ENCODE results near the gene ATP8A2. TPM values are rescaled to one million over a fixed set of nuclear protein-coding genes. Genes with fewer than 3 reads are reported as not detected.

ATP8A2 gene
- total and polyA plus RNA-seq, 2 of the 4 experiments (the other 2 are of a cell fraction): 0.02 to 0.18 TPM

DNA sequence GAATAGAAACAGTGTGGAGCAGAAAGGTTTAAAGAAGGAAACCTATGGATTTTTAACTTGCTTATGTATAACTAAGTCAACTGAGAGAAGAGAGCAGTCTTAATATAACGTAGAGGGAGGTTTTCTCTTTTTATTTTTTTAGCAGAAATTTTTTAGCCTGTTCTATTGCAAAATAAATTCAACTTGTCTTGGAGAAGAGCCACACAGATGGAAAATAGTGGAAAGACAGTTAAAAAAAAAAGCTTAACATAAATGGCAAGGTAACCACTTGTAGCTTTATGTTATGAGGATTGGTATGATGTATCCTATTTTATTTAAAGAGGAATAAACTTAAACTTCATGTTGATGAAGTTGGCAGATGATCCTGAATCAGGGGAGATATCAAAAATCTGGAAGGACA, 367.6 kb downstream of the ATP8A2 start:
- WGBS, 2 experiments (ENCODE audit: extremely low coverage in 2 of 2, insufficient read length in 1 of 2): no CpG with 5 or more reads among the region's 1 CpG
- H3K27ac ChIP-seq (ENCODE audit: insufficient read depth, low read length): no peak overlapping the region
- dilution Hi-C loops (cut with HindIII; ENCODE audit: low sequenced_read_pairs, unreplicated experiment): no loop called here
- H3K18ac ChIP-seq (ENCODE audit: low read depth, low read length): no peak overlapping the region
- H4K5ac ChIP-seq (ENCODE audit: low read depth, low read length): no peak overlapping the region
- no peak overlapping the region for H2AFZ ChIP-seq (replicated peaks; ENCODE audit: low read length, poor library complexity)
- TF ChIP-seq POLR2A (IDR thresholded peaks at IDR 0.05; ENCODE audit: low read depth, low read length) (no peak), MXI1 (IDR thresholded peaks at IDR 0.05; ENCODE audit: borderline replicate concordance, low read depth, low read length) (no peak), RAD21 (IDR thresholded peaks at IDR 0.05; ENCODE audit: low read length) (no peak), SMC3 (IDR thresholded peaks at IDR 0.05; ENCODE audit: low read depth, low read length) (no peak), FOS (IDR thresholded peaks at IDR 0.05; ENCODE audit: low read depth, low read length) (no peak), MAFK (IDR thresholded peaks at IDR 0.05; ENCODE audit: low read depth, low read length) (no peak), RCOR1 (IDR thresholded peaks at IDR 0.05; ENCODE audit: insufficient replicate concordance, low read length) (no peak), MAZ (IDR thresholded peaks at IDR 0.05; ENCODE audit: borderline replicate concordance, low read depth, low read length) (no peak), CHD1 (IDR thresholded peaks at IDR 0.05; ENCODE audit: low read depth, low read length) (no peak), CEBPB (IDR thresholded peaks at IDR 0.05; ENCODE audit: low read depth, low read length) (no peak), NFE2L2 (IDR thresholded peaks at IDR 0.05; ENCODE audit: low read depth, low read length) (no peak)
- TF ChIP-seq, protein P1, sequence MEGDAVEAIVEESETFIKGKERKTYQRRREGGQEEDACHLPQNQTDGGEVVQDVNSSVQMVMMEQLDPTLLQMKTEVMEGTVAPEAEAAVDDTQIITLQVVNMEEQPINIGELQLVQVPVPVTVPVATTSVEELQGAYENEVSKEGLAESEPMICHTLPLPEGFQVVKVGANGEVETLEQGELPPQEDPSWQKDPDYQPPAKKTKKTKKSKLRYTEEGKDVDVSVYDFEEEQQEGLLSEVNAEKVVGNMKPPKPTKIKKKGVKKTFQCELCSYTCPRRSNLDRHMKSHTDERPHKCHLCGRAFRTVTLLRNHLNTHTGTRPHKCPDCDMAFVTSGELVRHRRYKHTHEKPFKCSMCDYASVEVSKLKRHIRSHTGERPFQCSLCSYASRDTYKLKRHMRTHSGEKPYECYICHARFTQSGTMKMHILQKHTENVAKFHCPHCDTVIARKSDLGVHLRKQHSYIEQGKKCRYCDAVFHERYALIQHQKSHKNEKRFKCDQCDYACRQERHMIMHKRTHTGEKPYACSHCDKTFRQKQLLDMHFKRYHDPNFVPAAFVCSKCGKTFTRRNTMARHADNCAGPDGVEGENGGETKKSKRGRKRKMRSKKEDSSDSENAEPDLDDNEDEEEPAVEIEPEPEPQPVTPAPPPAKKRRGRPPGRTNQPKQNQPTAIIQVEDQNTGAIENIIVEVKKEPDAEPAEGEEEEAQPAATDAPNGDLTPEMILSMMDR (conservative IDR thresholded peaks at IDR 0.05; ENCODE audit: low read depth, low read length): no peak
- TF ChIP-seq, protein P2, sequence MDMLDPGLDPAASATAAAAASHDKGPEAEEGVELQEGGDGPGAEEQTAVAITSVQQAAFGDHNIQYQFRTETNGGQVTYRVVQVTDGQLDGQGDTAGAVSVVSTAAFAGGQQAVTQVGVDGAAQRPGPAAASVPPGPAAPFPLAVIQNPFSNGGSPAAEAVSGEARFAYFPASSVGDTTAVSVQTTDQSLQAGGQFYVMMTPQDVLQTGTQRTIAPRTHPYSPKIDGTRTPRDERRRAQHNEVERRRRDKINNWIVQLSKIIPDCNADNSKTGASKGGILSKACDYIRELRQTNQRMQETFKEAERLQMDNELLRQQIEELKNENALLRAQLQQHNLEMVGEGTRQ (IDR thresholded peaks at IDR 0.05; ENCODE audit: low read depth, low read length): no peak
- TF ChIP-seq, protein P3, sequence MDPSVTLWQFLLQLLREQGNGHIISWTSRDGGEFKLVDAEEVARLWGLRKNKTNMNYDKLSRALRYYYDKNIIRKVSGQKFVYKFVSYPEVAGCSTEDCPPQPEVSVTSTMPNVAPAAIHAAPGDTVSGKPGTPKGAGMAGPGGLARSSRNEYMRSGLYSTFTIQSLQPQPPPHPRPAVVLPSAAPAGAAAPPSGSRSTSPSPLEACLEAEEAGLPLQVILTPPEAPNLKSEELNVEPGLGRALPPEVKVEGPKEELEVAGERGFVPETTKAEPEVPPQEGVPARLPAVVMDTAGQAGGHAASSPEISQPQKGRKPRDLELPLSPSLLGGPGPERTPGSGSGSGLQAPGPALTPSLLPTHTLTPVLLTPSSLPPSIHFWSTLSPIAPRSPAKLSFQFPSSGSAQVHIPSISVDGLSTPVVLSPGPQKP (IDR thresholded peaks at IDR 0.05; ENCODE audit: borderline replicate concordance, low read depth, low read length): no peak
- in situ Hi-C loops (cut with MboI; ENCODE audit: low sequenced_read_pairs): no loop called here
- H3K4me1 ChIP-seq (ENCODE audit: control insufficient read depth, insufficient read depth, low read length): no peaks in the 10 kb centered on the region
- no peak overlapping the region for H2BK120ac ChIP-seq (ENCODE audit: low read depth, low read length)
- no peaks in the 10 kb centered on the region for H3K9me1 ChIP-seq (ENCODE audit: insufficient read depth, low read length)
- H3K9ac ChIP-seq (ENCODE audit: low read depth, low read length): no peak overlapping the region
- no peak overlapping the region for H2BK20ac ChIP-seq (ENCODE audit: low read depth, low read length)
- H3K36me3 ChIP-seq (ENCODE audit: control insufficient read depth, insufficient read depth, low read length): no peaks in the 10 kb centered on the region
- H2BK15ac ChIP-seq (ENCODE audit: low read depth, low read length): no peak overlapping the region
- DNase-seq (no peak), ATAC-seq (ENCODE audit: low read depth) (no peak)
- H3K4me3 ChIP-seq (ENCODE audit: insufficient read depth, low read depth, low read length): no peak overlapping the region
- H3K4me2 ChIP-seq (ENCODE audit: low read depth, low read length): no peak overlapping the region
- no peak overlapping the region for H3K14ac ChIP-seq (replicated peaks; ENCODE audit: low read depth, low read length)
- no peaks in the 10 kb centered on the region for H3K27me3 ChIP-seq (ENCODE audit: control insufficient read depth, insufficient read depth, low read length)
- intact Hi-C loops (cut with micrococcal nuclease): no loop called here
- H4K8ac ChIP-seq (ENCODE audit: low read depth in 2 of 2, low read length in 2 of 2): no peak overlapping the region
- H3K79me1 ChIP-seq (ENCODE audit: low read depth in 1 of 2, low read length in 2 of 2): no peaks in the 10 kb centered on the region
- no peak overlapping the region for H3K23ac ChIP-seq (ENCODE audit: low read depth, low read length)
- H2AK9ac ChIP-seq (replicated peaks; ENCODE audit: low read depth, low read length, poor library complexity): no peak overlapping the region
- ChIA-PET CTCF (no interaction called here), POLR2A (ENCODE audit: unreplicated experiment) (no interaction called here)
- no peak overlapping the region for H4K91ac ChIP-seq (ENCODE audit: insufficient read depth, low read depth, low read length)
- H3K4ac ChIP-seq (ENCODE audit: low read depth, low read length): no peak overlapping the region
- H3K56ac ChIP-seq (ENCODE audit: extremely low read depth, insufficient read depth, low read length): no peak overlapping the region
- no peak overlapping the region for H2AK5ac ChIP-seq (ENCODE audit: low read depth, low read length)
- H4K20me1 ChIP-seq (ENCODE audit: insufficient read depth, low read length): no peaks in the 10 kb centered on the region
- no TSS peak for BruUV-seq (replicated peaks)
- no peak overlapping the region for H2BK5ac ChIP-seq (ENCODE audit: low read depth, low read length, poor library complexity, severe bottlenecking)
- no peaks in the 10 kb centered on the region for H3K9me3 ChIP-seq (ENCODE audit: control insufficient read depth, insufficient read depth, low read length)
